Stimulated activated CD4-positive, alpha-beta T cell treated with anti-CD3 and anti-CD28 coated beads, TNF-alpha, amount 100 ng/mL, for 4 hours (primary cell): ENCODE data around the gene RHOA.

ENCODE experiments used
- DNase-seq, 3 experiments: peaks; one replicate each; pipeline ENCODE4 v3.0.0-alpha.2; 2020; ENCODE audit warnings: low read depth in 3 of 3

Gene RHOA

GRCh38 chr3:49411968-49412631 lies at the start of gene RHOA, which contains the start of gene TCTA:
TSS of gene RHOA (minus strand) at chr3:49411976. CDS start at chr3:49375589, 36,387 bp downstream.
TSS of gene TCTA (plus strand) at chr3:49412423. CDS start at chr3:49412427, 4 bp downstream.
- peak; percentile 95 to 99 (median 96) for DNase-seq

GRCh38 chr3:49460956-49461355 lies 49.2 kb upstream of the RHOA start:
- DNase-seq: no peak

DNA sequence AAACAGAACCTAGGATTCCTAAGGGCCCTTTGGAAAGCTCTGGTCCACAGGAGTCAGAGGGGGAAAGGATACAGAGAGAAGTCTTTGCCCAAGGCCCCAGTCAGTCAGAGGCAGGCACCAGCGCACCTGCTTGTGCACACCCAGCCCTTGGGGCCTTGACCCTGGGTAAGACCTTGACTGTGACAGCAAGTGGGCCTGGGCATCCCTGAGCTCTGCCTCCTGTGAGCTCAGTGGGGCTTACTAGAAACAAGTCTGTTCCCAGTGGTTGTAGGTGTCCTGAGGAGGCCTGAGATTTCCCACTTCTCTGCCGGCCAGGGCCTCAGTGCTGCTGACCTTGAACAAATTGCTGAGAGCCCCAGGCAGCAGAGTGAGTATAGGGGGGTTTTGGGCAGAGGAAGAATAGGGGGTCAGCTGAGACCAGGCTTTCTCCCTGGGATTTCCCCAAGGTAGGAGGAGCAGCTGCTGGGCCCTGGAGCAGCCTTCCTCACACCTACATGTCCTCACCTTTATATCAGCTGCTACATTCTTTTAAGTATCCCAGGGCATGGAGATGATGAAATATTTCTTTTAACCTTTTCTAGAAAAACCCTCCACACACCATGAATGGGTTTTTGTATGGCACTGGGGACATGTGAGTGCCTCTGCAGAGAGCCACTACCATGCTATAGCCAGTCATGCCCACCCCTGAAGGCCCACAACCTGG lies 48.6 kb upstream of the RHOA start:
- DNase-seq: no peak

- DNase-seq: no peak
Measured at GRCh38 chr3:49456466-49456865, 44.7 kb upstream of the RHOA start.

DNA sequence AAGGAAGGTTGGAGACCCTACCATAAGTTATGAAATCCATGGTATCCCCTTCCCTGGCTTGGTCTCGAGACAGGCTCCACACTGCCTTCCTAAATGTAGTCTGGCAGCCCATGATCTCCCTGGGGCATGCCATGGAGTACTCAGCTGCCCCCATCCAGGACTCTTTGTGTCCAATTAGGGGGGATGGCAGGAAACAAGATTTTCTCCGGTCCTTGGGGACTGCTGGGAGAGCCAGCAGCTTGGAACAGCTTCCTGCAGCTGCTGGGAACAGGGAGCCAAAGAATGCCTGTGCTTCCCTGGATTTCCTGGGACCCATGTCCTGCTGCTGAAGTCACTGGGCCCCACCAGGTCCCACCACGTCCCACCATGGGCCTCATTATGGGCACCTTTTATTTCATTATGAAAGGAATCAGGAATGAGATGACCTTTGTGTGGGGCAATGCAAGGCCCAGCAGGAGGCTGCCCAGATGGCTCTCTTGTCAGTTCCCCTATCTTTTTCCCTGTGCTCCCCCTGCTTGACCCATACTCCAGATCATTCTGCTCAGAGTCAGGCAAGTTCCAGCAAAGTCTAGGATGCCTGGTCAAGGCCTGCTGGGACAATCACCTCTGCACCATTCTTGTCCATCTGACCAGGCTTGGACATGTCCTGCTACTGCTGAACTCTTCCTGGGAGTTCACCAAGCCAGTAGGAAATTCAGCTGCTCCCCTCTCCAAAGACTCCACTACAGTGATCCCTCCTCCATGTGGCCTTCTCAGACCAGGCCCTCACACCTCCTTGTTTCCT lies 43.3 kb upstream of the RHOA start:
- no peak for DNase-seq

DNA sequence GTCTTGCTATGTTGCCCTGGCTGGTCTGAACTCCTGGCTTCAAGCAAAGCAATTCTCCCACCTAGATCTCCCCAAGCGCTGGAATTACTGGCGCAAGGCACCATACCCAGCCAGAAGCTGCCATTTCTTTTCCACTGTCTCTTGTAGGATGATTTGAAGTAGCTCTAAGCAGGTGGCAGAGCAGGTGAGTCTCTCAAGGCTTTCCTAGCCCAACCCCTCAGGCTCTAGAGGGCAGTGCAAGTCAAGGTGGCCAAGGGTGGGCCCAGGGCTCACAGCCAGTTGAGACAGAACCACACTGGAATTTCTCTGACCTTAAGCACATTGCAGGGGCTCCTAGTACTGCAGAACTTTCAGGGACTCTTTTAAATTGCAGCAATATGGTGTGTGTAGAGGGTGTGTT lies 42.7 kb upstream of the RHOA start:
- no peak for DNase-seq

DNA sequence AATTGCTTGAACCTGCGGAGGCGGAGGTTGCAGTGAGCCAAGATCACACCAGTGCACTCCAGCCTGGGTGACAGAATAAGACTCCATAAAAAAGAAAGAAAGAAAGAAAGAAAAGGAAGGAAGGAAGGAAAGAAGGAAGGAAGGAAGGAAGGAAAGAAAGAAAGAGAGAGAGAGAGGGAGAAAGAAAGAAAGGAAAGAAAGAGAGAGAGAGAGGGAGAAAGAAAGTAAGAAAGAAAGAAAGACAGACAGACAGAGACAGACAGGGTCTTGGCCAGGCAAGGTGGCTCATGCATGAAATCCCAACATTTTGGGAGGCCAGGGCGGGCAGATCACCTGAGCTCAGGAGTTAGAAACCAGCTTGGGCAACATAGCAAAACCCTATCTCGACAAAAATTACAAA lies 41.8 kb upstream of the RHOA start:
- DNase-seq: no peak

- no peak for DNase-seq
Measured at GRCh38 chr3:49445391-49445790, 33.6 kb upstream of the RHOA start.

GRCh38 chr3:49434731-49435130 lies 23.0 kb upstream of the RHOA start:
- DNase-seq: no peak

DNA sequence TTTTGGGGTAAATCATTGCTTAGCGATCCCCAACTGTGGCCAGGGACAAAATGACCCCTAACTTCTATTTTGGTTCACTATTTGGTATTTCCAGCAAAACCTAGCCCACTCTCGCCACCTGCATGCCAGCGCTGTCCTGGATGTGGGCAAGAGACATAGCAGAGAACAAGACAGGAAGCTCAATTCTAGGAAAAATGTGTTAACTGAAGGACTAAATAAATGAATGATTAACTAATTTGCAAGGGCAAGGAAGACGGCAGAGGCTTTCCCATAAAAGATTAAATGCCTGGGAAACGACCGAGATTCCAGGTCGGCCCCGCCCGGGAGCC lies 16.9 kb upstream of the RHOA start:
- DNase-seq: no peak

GRCh38 chr3:49427586-49427985 lies 15.8 kb upstream of the RHOA start:
- no peak for DNase-seq

DNA sequence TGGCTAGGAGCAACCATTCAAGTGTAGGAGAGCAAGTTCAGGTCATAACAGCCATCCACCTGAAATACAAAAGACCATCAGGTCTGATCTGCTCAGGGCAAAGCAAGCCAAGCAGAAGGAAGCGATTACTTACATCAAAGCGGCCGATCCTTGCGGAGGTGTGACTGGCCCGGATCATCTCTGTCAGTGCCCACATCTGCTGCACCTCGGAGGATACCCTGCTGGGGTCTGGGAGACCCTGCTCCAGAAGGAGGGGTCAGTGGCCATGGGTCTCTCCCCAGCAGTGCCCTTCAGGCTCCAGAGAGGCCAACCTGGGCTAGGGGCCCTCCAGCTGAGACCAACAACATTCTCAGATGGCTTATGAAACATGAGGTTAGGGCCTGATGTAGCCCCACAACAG lies 13.0 kb upstream of the RHOA start:
- DNase-seq: no peak

DNA sequence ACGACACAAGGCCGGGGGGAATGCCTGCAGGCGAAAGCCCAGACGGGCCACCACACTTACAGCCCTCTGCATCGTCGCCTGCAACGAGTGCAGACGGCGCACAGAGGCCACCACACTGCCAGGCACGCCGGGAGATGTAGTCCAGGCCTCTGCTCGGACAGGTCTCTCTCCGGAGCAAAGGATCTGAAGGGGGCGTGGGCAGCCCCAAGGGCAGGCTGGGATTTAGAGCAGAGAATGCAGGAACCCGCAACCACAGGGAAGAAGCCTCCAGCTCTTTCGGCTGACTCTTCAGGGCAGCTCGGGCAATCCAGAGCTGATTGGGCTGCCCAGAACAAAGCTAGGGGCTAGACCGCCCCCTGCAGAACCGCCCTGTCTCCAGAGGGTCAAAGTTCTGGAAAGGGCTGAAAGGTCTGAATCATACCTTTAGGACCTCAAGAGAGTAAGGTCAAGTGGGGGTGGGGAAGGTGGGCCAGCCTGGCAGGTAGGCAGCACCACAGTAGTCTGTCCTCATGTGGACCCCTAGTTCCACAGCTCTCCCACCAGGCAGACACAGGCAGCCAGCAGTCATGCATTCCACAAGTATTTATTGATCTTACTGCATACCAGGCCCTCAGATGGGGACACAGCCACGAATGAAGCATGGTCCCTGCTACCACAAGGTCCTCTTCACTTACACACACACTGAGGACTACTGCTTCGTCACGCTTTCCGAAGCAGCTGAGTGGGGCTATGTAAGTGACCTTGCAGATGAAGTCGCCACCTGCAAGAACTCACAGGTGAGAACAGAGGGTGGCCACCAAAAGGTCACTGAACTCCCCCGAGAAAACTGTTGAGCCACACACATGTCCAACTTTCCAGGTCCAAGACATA lies 10.8 kb upstream of the RHOA start, which contains the start of gene AMT:
TSS of gene AMT (minus strand) at position 95 of the 870 bp plus-strand sequence. CDS start at position 72, 23 bp downstream.
- DNase-seq: no peak

GRCh38 chr3:49421890-49422378 lies 10.2 kb upstream of the RHOA start:
- DNase-seq: no peak

DNA sequence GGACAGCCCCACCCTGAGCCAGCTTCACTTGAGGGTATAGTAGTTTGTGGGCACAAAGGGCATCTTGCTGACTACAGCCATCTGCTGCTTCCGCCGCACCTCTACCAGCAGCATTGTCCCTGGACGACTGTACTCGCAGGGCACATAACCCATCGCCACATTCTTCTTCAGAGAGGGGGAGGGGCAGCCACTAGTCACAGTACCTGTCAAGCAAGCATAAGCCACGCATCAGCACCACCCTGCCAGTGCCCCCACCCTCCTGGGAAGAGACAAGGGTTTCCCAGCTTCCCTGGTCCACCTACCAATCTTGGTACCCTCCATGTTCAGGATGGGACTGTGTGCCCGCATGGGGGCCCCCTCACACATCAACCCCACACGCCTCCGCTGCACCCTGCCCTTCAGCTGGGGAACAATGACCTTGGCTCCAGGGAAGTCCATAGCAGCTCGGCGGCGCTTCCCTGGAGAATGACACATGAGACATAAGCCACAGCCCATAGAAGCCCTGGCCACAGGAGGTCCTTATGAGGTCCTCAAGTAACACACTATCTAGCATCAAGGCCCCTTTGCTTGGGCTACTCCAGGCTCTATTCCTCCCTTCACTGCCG lies 5.8 kb upstream of the RHOA start:
- no peak for DNase-seq

GRCh38 chr3:49416867-49417266 lies 5.1 kb upstream of the RHOA start:
- no peak for DNase-seq

DNA sequence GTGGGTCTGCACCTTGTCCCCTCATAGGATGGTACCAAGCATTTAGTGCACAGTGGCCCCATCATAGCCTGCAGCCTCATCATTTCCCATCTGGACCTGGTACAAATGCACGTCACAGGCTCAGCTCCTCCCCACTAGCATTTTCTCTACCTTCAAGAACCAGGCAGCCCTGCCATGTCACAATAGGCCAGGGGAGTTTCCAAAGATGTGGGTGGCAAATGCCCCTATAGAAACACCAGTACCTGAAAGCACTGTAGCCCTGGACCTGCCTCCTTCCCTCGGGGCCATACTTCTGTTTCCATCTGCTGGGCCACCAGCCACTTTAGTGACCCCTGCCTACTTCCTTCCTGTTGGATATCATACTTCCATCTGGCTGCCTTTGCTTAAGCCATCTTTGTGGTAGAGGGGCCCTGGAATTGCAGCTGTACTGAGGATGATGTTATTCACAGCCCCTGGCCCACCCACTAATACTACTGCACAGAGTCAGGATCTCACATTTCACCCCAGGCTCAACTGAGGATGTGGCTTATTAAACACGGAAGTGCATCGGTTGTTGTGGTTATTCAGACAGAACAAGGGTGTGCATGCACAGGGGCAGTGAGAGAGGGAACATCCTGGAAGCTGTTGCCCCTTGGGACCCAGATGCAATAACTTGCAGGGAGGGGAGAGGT lies 4.3 kb upstream of the RHOA start:
- peak; percentile 18 to 52 (median 43) for DNase-seq

GRCh38 chr3:49414753-49415152 lies 3.0 kb upstream of the RHOA start:
- no peak for DNase-seq

GRCh38 chr3:49413338-49413734 lies 1.6 kb upstream of the RHOA start:
- DNase-seq: no peak

DNA sequence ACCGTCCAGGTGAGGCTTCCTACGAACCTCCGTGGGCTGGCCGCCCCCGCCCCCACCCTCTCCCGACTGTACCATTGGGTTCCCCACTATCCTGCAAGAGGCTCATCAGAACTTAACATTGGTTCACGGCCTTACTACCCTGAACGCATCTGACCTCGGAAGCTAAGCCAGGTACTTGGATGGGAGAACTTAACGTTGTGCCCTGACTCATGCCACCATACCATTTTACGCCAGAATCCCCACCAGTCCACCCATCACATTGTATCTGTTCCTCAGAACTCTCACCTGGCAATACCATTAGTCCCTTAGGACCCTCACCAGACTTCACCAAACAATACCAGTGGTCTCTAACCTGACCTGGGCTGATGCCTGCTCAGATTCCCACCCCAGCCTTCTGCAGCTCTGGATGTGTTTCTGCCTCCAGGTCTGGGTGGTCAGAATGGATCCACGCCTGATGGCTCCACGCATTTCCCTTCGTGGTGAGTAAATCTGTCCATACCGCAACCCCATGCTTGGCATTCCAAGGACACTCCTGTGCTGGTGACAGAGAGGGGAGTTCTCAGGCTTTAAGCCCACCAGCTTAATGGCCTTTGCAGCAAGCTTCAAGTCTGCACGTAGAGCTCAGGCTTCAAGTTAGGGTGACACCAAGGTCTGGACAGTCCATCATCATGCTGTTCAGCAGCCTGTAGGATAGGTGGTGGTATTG lies 1.0 kb upstream of the RHOA start:
- DNase-seq: no peak
